Ecto neural progenitor cell (in vitro differentiated cells): ENCODE measurements around the gene KCNAB2.
"Not testable (repeated sequence)": the region's sequence is repeated elsewhere in the genome, so short reads cannot be mapped to it uniquely, and the experiment has no call there.

Experiments
- DNase-seq: peaks from one replicate; pipeline ENCODE4 v3.0.0-alpha.2; 2018; ENCODE audit warnings: low spot score

Gene KCNAB2

DNA sequence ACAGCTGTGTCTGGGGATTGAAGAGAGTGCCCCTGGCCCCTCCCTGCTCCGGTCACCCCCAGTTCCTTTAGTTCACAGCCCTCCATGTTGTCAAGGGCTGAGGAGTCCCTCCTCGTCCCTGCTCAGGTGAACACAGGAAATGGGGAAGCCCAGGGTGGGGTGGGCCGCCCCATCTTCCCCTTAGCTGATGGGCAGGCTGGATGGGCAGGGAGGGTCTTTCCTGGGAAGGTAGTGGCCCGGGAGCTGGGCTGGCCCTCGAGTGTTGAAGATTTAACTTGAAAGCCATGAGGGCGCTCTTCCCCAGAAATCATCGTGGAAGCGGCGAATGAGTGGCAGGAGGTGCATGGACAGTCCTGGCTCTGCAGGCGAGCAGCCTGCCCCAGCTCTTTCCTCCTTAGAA is 35.1 kb upstream of the KCNAB2 start:
- DNase-seq = no peak

DNA sequence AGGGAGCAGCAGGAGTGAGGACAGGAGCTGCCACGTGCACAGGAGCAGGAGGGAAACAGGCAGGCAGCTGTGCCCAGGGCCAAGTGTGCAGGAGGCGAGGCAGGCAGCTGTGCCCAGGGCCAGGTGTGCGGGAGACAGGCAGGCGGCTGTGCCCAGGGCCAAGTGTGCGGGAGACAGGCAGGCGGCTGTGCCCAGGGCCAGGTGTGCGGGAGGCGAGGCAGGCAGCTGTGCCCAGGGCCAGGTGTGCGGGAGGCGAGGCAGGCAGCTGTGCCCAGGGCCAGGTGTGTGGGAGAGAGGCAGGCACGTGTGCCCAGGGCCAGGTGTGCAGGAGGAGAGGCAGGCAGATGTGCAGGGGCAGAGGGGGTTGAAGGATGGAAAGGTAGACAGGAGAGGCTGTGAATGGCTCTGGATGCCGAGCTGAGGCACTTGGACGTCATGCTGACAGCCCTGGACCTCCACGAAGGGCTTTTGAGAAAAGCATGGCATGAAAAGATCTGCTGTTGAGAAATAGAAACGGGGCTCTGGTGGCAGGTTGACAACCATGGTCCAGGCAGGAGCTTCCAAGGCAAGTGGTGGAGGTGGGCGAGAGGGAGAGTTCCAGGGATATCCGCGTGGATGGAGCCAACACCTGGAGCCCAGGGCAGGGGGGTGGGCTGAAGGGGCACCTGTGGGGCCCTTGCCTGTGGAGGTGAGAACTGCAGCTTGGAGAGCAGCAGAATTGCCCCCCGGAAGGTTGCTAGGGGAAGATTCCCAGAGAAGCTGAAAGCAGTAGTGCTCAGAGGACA is 34.3 kb upstream of the KCNAB2 start:
- no peak for DNase-seq

DNA sequence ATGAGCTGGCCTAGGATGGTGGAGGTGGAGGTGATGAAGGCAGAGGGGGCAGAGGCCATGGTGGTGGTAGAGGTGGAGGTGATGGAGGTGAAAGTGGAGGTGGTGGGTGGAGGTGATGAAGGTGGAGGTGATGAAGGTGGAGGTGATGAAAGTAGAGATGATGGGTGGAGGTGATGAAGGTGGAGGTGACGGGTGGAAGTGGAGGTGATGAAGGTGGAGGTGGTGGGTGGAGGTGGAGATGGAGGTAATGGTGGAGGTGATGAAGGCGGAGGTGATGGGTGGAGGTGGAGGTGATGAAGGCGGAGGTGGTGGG is 33.8 kb upstream of the KCNAB2 start:
- DNase-seq = no peak

DNA sequence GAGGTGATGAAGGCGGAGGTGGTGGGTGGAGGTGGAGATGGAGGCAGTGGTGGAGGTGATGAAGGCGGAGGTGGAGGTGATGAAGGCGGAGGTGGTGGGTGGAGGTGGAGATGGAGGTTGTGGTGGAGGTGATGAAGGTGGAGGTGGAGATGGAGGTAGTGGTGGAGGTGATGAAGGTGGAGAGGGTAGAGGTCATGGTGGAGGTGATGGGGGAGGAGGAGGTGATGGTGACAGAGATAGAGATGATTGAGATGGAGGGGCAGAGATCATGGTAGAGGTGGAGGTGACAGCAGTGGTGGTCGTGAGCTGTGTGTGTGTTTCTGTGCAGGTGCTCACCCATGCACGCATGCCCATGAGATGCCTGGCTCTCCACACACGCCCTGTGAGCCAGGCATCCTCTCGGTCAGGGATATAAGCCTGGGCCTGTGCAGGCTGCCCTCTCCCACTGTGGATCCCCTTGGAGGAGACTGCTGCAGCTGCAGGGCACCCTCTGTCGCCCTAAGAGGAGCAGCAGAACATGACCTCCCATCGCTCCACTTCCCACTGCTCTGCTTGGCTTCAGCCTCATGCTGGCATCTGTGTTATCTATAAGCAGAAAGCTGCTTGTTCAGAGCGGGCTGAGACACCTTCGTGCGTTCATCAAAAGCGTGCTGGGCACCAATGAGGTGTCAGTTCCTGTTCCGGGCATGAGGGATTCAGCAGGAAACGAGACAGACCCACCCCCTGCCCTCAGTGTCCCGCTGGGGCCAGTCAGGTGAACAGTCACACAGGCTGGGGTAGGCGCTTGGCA is 33.0 kb upstream of the KCNAB2 start:
- DNase-seq = no peak

DNA sequence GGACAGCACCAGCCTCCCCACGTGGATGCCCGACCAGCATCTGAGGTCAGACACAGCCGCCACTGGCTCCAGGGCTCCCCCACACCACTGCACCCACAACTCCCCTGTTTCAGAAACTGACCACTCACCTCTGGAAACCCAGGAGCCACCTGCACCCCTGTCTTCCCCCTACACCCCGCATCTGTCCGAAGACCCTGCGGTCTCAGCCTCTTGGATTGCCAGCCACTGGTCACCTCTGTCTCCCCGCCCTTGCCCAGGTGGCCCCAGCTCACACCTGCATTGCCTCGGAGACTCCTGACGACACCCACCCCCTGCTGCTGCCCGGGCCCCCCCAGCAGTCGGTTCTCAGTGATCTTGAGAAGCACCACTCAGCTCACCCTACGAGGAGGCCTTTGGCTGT is 32.2 kb upstream of the KCNAB2 start:
- DNase-seq = no peak

DNA sequence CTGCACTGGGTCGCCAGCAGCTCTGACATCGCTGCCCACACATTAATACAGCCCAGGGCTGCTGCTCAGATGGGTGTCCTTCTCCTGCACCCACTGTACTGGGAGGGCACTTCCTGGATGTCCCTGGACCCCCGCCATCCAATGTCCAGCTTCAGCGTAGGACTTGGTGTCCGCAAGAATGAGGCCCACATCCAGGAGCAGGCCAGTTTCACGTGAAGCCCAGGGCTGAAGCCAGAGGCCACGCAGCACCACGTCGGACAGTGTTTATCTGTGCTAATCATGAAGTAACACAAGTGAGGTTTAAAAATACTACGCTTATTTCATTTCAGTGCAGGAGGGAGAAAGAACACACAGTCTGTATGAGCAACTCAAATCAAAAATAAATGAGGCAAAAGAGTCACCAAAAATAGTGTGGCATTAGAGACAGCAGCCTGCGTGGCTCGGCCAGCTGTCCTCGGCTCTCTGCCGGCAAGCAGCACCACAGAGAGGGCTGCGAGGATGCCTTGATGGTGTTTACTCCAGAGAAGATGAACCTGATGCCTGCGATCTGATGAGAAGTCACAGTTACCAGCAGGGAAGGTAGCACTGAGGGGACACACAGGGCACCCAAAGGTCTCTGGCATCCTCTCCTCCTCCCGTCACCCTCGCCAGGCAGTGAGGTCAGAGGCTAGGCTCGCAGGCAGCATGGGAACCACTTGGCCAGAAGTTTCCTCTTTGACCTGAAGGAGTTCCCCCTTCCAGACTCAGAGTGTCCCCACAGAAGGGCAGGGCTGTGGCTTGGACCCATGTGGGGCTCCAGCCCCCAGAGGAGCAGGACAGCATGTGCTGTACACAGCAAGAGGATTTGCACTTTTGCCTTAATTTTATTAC is 31.3 kb upstream of the KCNAB2 start:
- no peak for DNase-seq

GRCh38 chr1:6016191-6016865 is 29.4 kb upstream of the KCNAB2 start:
- DNase-seq = no peak

- DNase-seq = not testable (repeated sequence)
Observed at GRCh38 chr1:6017654-6018053, 28.0 kb upstream of the KCNAB2 start.

DNA sequence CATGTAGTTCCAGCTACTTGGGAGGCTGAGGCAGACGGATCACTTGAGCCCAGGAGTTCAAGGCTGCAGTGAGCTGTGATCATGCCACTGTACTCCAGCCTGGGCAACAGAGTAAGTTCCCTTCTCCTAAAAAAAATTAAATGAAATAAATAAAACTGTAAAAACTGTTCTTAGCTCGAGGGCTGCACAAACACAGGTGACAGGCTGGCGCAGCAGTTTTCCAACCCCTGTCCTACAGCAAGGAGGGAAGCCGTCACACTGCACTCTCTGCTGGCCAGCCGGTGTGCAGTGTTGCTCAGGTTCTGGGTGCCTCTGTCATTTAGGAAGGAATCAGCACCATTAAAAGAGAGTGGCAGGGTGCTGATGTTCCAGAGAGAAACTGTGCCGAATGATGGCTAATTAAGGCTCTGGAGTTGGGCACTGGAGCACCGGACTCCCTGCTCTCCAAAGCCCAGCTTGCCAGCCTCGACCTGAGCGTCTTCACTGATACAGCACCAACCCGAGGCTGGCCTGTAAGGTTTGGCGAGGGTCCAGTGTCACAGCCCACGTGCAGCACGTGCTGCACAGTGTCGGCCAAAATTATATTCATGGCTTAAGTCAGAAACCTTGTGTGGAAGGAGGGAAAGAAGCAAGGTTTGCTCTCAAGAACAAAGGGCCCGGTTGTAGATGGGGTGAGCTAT is 26.4 kb upstream of the KCNAB2 start:
- no peak for DNase-seq

- no peak for DNase-seq
Observed at GRCh38 chr1:6022193-6022592, 23.5 kb upstream of the KCNAB2 start.

GRCh38 chr1:6023346-6023745 is 22.3 kb upstream of the KCNAB2 start:
- no peak for DNase-seq

- DNase-seq = no peak
Observed at GRCh38 chr1:6024376-6024775, 21.3 kb upstream of the KCNAB2 start.

DNA sequence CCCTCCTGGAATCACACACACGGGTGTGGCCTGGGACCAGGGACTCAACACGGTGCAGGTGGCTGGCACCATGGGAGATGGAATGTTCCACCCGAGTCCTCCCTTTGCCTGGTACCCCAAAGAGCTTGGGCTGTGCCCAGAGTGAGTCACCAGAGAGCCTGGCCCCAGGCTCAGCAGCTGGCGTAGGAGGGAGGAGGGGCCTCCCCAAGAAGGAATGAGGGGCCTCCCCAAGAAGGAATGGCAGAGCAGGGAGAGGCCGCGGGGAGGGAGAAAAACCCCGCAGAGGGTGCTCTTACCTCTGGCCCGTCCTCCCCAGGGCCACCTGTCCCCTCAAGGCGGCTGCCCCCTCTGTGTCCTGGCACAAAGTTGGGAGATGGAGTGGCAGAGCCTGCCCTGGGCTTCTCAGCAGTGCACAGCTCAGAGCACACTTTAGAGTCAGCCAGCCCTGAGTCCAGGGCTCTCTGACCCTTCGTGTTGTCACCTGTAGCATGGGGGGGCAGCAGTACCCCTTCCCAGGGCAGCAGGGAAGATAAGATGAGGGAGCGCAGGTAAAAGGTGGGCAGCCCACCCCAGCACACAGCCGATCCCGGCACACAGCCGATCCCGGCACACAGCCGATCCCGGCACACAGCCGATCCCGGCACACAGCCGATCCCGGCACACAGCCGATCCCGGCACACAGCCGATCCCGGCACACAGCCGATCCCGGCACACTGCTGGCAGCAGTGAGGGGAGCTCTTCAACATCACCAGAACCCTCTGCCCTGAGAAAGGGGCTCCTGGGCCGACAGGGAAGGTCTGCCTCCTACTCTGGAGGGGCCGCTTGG is 20.2 kb upstream of the KCNAB2 start:
- no peak for DNase-seq

- DNase-seq = peak; percentile 74
Observed at GRCh38 chr1:6026095-6026809, 19.4 kb upstream of the KCNAB2 start.

DNA sequence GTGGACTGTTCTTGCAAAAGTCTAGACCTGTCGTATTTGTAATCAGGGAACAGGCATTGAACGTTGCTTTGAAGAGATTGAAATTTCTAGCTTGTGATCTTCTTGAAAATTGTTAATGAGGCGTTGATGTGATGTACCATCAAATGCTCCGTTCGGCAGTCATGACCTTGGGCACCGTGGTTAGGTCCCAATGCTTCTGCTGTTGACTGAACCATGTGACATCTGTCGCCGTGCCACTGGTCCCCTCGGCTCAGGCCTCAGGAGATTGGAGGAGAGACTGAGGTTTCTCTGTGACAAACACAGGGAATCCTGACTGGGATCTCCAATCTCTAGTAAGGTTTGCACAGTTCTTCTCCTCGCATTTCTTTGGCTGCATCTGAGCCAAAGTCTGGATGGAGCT is 18.1 kb upstream of the KCNAB2 start:
- no peak for DNase-seq

DNA sequence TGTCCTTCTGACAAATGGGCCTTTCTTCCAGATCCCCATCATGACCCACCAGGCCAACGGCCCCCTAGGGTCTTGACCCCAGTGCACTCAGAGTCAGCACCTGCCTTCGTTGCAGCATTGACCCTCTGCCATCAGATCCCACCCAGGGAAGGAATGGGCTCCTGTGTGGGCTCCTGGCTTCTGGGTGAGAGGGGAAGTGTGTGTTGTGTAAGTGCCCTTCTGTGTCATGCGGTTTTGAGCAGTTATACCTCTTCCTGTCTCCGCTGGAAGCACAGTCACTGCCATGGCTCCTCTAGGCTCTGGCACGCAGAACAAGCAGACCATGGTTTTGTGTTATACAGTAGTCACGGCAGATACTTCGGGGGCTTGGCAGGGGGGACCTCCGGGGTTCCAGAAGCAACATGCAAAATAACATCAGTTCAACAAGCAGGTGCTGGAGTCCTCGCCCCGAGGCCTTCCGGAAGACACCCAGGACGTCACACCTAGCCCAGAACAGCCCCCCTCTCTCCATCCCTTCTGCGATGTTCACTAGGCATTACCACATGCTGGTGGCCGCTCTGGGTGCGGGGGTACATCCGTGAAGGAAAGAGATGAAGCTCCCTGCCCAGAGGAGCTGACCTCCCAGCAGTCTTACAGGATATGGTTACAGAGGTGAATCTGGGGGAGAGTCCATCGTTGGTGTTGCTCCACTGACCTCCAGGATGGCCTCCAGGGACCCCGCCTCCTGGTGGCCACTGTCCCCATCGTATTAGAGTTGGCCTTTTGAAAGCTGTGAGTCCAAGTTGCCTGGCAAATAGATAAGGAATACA is 17.4 kb upstream of the KCNAB2 start:
- no peak for DNase-seq

DNA sequence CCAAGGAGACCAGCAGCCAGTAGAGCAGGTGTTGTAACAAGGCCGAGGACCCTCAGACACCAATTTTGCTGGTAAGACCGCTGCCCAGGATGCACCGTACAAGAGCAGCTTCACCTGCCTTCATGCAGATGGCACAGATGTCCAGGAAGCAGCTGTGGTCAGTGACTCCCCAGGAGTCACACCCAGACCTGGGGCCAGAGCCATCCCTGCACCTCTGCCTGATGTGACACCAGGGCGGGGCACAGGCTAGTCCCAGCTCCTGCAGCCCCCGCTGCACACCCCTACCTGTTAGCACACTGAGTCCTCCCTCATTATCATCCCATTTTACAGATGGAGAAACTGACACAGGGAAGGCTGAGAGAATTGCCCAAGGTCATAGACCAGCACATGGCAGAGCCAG is 16.3 kb upstream of the KCNAB2 start:
- DNase-seq = no peak

- DNase-seq = no peak
Observed at GRCh38 chr1:6030132-6030531, 15.6 kb upstream of the KCNAB2 start.
